Measurements from ENCODE around the gene CACNA2D3. TPM values are rescaled to one million over a fixed set of nuclear protein-coding genes. Genes with fewer than 3 reads are reported as not detected.

Gene CACNA2D3
- total RNA-seq, 1 donor from 2014 or later: 7.3 TPM

DNA sequence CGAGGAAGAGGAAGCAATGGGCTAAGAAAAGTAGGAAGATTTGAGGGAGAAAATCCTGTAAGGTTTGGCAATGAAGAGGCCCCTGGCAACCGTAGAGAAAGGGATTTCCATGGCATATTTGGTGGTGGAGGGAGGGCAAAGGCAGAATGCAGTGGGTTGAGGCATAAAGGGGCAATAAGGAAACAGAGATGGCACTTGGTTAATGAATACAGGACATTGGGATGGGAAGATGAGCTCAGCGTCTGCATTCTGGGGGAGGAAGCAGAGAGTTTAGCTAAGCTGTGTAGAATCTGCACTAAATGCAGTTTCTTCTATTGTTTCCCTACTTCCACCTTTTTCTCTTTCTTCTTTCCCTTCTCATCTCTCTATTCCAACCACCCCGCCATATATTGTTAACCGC lies 721.9 kb downstream of the CACNA2D3 start:
- intact Hi-C loops (cut with DNase I): no loop called here
- no peaks in the 10 kb centered on the region for H3K36me3 ChIP-seq
- TF ChIP-seq CTCF (IDR thresholded peaks at IDR 0.05): no peak
- ATAC-seq: no peak
- no peak overlapping the region for H3K27ac ChIP-seq
- DNase-seq: no peak
- no peak overlapping the region for H3K4me3 ChIP-seq
- no peaks in the 10 kb centered on the region for H3K9me3 ChIP-seq
- H3K27me3 ChIP-seq: no peaks in the 10 kb centered on the region
- H3K4me1 ChIP-seq: no peaks in the 10 kb centered on the region

DNA sequence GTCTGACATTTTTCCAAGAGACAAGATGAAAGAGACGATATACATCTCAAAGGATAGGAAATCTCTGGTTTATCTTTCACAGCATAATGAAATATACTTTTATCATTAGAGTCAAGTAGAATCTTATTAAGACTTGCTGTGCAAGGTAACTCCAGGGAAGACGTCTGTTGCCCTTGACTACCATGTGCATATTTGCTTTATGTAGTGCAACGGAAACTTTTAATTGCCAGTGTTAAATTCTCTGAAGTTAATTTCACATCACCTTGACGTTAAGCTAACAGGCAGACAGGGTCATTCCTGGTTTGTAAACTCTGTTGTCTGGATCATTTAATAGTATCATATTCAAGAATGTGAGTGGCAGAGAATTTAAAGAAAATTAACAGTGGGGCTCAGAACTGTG lies 722.7 kb downstream of the CACNA2D3 start:
- DNase-seq: no peak
- Histone ChIP-seq H3K27ac (no peak overlapping the region), H3K27me3 (no peaks in the 10 kb centered on the region), H3K4me3 (no peak overlapping the region), H3K9me3 (no peaks in the 10 kb centered on the region), H3K4me1 (no peaks in the 10 kb centered on the region), H3K36me3 (no peaks in the 10 kb centered on the region)
- no peak for ATAC-seq
- no peak for TF ChIP-seq CTCF (IDR thresholded peaks at IDR 0.05)
- intact Hi-C loops (cut with DNase I): no loop called here

DNA sequence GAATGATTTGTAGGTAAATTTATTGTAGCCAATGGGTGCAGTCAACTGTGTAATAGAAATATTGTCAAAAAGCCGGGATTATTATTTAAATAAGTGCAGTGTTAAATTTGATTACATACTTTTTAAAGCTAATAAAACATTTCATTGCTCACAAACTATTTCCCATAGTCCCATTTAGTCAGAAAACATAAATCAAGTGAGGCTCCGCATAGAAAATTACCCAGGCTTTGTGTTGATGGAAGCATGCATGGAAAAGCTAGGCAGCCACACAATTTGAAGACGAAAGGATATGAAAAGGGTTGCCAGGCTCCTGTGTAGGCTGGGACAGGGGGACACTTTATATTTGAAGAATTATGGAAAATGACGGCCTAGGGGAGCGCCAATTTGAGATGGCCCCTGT lies 723.2 kb downstream of the CACNA2D3 start:
- Histone ChIP-seq H3K4me3 (no peak overlapping the region), H3K4me1 (no peaks in the 10 kb centered on the region), H3K27me3 (no peaks in the 10 kb centered on the region), H3K9me3 (no peaks in the 10 kb centered on the region), H3K36me3 (no peaks in the 10 kb centered on the region), H3K27ac (no peak overlapping the region)
- intact Hi-C loops (cut with DNase I): no loop called here
- no peak for TF ChIP-seq CTCF (IDR thresholded peaks at IDR 0.05)
- DNase-seq (no peak), ATAC-seq (no peak)

DNA sequence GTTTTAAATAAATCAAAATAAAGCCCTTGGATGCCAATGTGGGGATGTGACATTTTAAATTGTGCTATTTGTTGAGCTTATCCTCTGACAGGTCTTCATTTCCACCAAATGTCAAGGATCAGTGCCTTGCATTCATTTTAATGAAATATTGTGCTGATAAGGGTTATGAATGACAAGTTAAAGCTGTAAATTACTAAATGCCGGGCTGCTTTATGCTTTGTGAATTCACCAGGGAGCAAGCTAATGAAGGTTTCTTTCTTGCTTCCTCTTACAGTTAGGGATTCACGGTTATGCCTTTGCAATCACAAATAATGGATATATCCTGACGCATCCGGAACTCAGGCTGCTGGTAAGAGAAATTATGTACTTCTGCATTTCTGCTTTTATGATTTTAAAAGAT lies 723.8 kb downstream of the CACNA2D3 start:
- no peak for TF ChIP-seq CTCF (IDR thresholded peaks at IDR 0.05)
- Histone ChIP-seq H3K9me3 (no peaks in the 10 kb centered on the region), H3K4me1 (no peaks in the 10 kb centered on the region), H3K27ac (no peak overlapping the region), H3K27me3 (no peaks in the 10 kb centered on the region), H3K36me3 (no peaks in the 10 kb centered on the region), H3K4me3 (no peak overlapping the region)
- ATAC-seq (no peak), DNase-seq (no peak)
- intact Hi-C loops (cut with DNase I): no loop called here

- Histone ChIP-seq H3K9me3 (no peaks in the 10 kb centered on the region), H3K36me3 (no peaks in the 10 kb centered on the region), H3K27me3 (no peaks in the 10 kb centered on the region), H3K4me3 (no peak overlapping the region), H3K4me1 (no peaks in the 10 kb centered on the region), H3K27ac (no peak overlapping the region)
- ATAC-seq (no peak), DNase-seq (no peak)
- TF ChIP-seq CTCF (IDR thresholded peaks at IDR 0.05): no peak
- intact Hi-C loops (cut with DNase I): no loop called here
Observed at GRCh38 chr3:54847361-54847760, 725.0 kb downstream of the CACNA2D3 start.

GRCh38 chr3:54849360-54849759 lies 727.0 kb downstream of the CACNA2D3 start:
- TF ChIP-seq CTCF (IDR thresholded peaks at IDR 0.05): no peak
- Histone ChIP-seq H3K27me3 (no peaks in the 10 kb centered on the region), H3K36me3 (no peaks in the 10 kb centered on the region), H3K4me1 (no peaks in the 10 kb centered on the region), H3K4me3 (no peak overlapping the region), H3K9me3 (no peaks in the 10 kb centered on the region), H3K27ac (no peak overlapping the region)
- intact Hi-C loops (cut with DNase I): no loop called here
- ATAC-seq: no peak
- DNase-seq: no peak

All from upper lobe of right lung (tissue), 1 donor.